Vagina (tissue), 2 donors: Measurements from ENCODE around the gene PRCP. TPM values are rescaled to one million over a fixed set of nuclear protein-coding genes. Genes with fewer than 3 reads are reported as not detected.

Experiments
- DNase-seq, 2 donors: peaks; one replicate each; pipeline ENCODE4 v3.0.0-alpha.2; 2017; ENCODE audit errors: extremely low spot score in 2 of 2
- H3K27ac ChIP-seq: fragments of 200-600 bp; sonication (generic); one replicate; pipeline ENCODE4 v1.5.1; 2019
- H3K27me3 ChIP-seq: fragments of 200-600 bp; sonication (generic); one replicate; pipeline ENCODE4 v1.5.1; 2019
- H3K36me3 ChIP-seq, 2 donors: fragments of 200-600 bp; sonication (generic); one replicate each; pipeline ENCODE4 v1.5.1; 2017 to 2019
- H3K4me1 ChIP-seq: fragments of 200-600 bp; sonication (generic); one replicate; pipeline ENCODE4 v1.5.1; 2019
- H3K4me3 ChIP-seq, 2 donors: fragments of 200-600 bp; sonication (generic); 1 replicate in 1 of 2; 2 replicates in 1 of 2; pipeline ENCODE4 v1.5.1; 2016 to 2019
- H3K9me3 ChIP-seq: fragments of 200-600 bp; sonication (generic); one replicate; pipeline ENCODE4 v1.5.1; 2019
- CTCF ChIP-seq, 3 experiments: fragments of 450-650 bp in 2 of 3; fragments of 200-600 bp in 1 of 3; sonication (generic) in 1 of 3; IDR thresholded peaks; one replicate each; pipeline ENCODE4 v1.5.1; 2017 to 2019; ENCODE audit warnings: antibody characterized with exemption in 3 of 3, mild to moderate bottlenecking in 2 of 3, moderate library complexity in 2 of 3
- POLR2A ChIP-seq, 2 donors: fragments of 450-650 bp; IDR thresholded peaks; one replicate each; pipeline ENCODE4 v1.6.1; 2017; ENCODE audit warnings: antibody characterized with exemption in 2 of 2, mild to moderate bottlenecking in 2 of 2, moderate library complexity in 2 of 2
- POLR2AphosphoS5 ChIP-seq, 2 donors: sonication (generic); formaldehyde crosslinking; IDR thresholded peaks; one replicate each; pipeline ENCODE4 v1.9.0; 2017; ENCODE audit warnings: antibody characterized with exemption in 2 of 2, mild to moderate bottlenecking in 2 of 2, low read depth in 1 of 2; ENCODE audit not compliant: insufficient read depth in 1 of 2
- intact Hi-C: fragments of 100-400 bp; cut with DNase I; formaldehyde crosslinking; loops from one replicate; pipeline ENCODE4 v1.15.1; 2023
- total RNA-seq: library from RNA; depleted of rRNA; stranded (reverse); fragments of >200 nt; gene quantifications from one replicate; pipeline ENCODE4 v1.2.3, GENCODE V29; 2016

Gene PRCP
- total RNA-seq, 1 donor from 2014 or later: 79.3 TPM

GRCh38 chr11:82791779-82792178, 108.5 kb downstream of the PRCP start:
- no peak for DNase-seq
- H3K36me3 ChIP-seq: no peaks in the 10 kb centered on the region
- no peak for TF ChIP-seq POLR2A (IDR thresholded peaks at IDR 0.05)
- no peak for TF ChIP-seq CTCF (IDR thresholded peaks at IDR 0.05)
- no peak for TF ChIP-seq POLR2AphosphoS5 (IDR thresholded peaks at IDR 0.05; ENCODE audit: insufficient read depth in 1 of 2, low read depth in 1 of 2)
- no peaks in the 10 kb centered on the region for H3K4me1 ChIP-seq
- intact Hi-C loops: no loop called here
- H3K27ac ChIP-seq: no peak overlapping the region
- no peaks in the 10 kb centered on the region for H3K9me3 ChIP-seq
- no peak overlapping the region for H3K4me3 ChIP-seq
- H3K27me3 ChIP-seq: no peaks in the 10 kb centered on the region

- no peaks in the 10 kb centered on the region for H3K36me3 ChIP-seq
- H3K4me3 ChIP-seq: no peak overlapping the region
- TF ChIP-seq POLR2A (IDR thresholded peaks at IDR 0.05) (no peak), POLR2AphosphoS5 (IDR thresholded peaks at IDR 0.05; ENCODE audit: insufficient read depth in 1 of 2, low read depth in 1 of 2) (no peak), CTCF (IDR thresholded peaks at IDR 0.05) (no peak)
- H3K27me3 ChIP-seq: no peaks in the 10 kb centered on the region
- intact Hi-C loops: no loop called here
- no peaks in the 10 kb centered on the region for H3K4me1 ChIP-seq
- DNase-seq: no peak
- no peaks in the 10 kb centered on the region for H3K9me3 ChIP-seq
- H3K27ac ChIP-seq: no peak overlapping the region
Measured at GRCh38 chr11:82790723-82791484, 109.3 kb downstream of the PRCP start.

- no peak for DNase-seq
- intact Hi-C loops: no loop called here
Measured at GRCh38 chr11:82787981-82788380, 112.2 kb downstream of the PRCP start.

GRCh38 chr11:82786836-82787235, 113.4 kb downstream of the PRCP start:
- H3K4me3 ChIP-seq: no peak overlapping the region
- DNase-seq: no peak
- no peaks in the 10 kb centered on the region for H3K9me3 ChIP-seq
- H3K4me1 ChIP-seq: no peaks in the 10 kb centered on the region
- H3K36me3 ChIP-seq: no peaks in the 10 kb centered on the region
- no peaks in the 10 kb centered on the region for H3K27me3 ChIP-seq
- no peak for TF ChIP-seq POLR2A (IDR thresholded peaks at IDR 0.05)
- TF ChIP-seq POLR2AphosphoS5 (IDR thresholded peaks at IDR 0.05; ENCODE audit: insufficient read depth in 1 of 2, low read depth in 1 of 2): no peak
- no peak for TF ChIP-seq CTCF (IDR thresholded peaks at IDR 0.05)
- intact Hi-C loops: no loop called here
- no peak overlapping the region for H3K27ac ChIP-seq

More at GRCh38 chr11:82787981-82788380, 112.2 kb downstream of the PRCP start:
- TF ChIP-seq CTCF (IDR thresholded peaks at IDR 0.05) (no peak), POLR2A (IDR thresholded peaks at IDR 0.05) (no peak), POLR2AphosphoS5 (IDR thresholded peaks at IDR 0.05; ENCODE audit: insufficient read depth in 1 of 2, low read depth in 1 of 2) (no peak)
- Histone ChIP-seq H3K4me3 (no peak overlapping the region), H3K4me1 (no peaks in the 10 kb centered on the region), H3K9me3 (no peaks in the 10 kb centered on the region), H3K27ac (no peak overlapping the region), H3K36me3 (no peaks in the 10 kb centered on the region), H3K27me3 (no peaks in the 10 kb centered on the region)

- no peak for TF ChIP-seq POLR2AphosphoS5 (IDR thresholded peaks at IDR 0.05; ENCODE audit: insufficient read depth in 1 of 2, low read depth in 1 of 2)
- TF ChIP-seq POLR2A (IDR thresholded peaks at IDR 0.05): no peak
- no peak for TF ChIP-seq CTCF (IDR thresholded peaks at IDR 0.05)
- intact Hi-C loops: no loop called here
- Histone ChIP-seq H3K4me3 (no peak overlapping the region), H3K4me1 (no peaks in the 10 kb centered on the region), H3K36me3 (no peaks in the 10 kb centered on the region), H3K27me3 (no peaks in the 10 kb centered on the region), H3K9me3 (no peaks in the 10 kb centered on the region), H3K27ac (no peak overlapping the region)
- DNase-seq: no peak
Measured at GRCh38 chr11:82786001-82786400, 114.2 kb downstream of the PRCP start.
